ENCODE results near the gene PRKCH.

DNA sequence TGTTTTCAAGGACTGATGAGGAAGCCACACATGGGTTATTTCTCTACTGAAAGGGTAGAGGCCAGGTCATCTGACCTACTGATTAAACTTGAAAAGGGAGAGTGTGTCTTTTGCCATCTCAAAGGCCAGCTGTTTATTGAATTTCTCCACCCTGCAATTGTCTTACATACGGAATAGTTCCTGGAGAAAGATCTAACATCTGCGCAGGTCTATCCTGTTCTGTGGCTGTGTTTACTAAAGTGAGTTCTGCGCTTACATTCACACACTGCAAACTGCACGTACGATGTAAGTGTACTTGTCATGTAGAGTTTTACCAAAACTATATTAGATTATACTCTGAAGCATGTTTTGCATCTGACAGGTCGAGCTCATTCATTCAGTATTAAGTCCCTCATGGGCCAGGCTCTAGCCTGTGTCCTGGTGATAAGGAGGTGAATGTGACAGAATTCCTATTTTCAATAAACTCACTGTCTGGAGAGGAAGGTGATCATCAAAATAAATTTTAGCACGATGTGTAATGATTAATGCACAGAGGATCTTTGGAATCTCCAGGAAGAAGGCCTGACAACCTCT lies 96.6 kb downstream of the PRKCH start:
- TF ChIP-seq, protein P1, sequence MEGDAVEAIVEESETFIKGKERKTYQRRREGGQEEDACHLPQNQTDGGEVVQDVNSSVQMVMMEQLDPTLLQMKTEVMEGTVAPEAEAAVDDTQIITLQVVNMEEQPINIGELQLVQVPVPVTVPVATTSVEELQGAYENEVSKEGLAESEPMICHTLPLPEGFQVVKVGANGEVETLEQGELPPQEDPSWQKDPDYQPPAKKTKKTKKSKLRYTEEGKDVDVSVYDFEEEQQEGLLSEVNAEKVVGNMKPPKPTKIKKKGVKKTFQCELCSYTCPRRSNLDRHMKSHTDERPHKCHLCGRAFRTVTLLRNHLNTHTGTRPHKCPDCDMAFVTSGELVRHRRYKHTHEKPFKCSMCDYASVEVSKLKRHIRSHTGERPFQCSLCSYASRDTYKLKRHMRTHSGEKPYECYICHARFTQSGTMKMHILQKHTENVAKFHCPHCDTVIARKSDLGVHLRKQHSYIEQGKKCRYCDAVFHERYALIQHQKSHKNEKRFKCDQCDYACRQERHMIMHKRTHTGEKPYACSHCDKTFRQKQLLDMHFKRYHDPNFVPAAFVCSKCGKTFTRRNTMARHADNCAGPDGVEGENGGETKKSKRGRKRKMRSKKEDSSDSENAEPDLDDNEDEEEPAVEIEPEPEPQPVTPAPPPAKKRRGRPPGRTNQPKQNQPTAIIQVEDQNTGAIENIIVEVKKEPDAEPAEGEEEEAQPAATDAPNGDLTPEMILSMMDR (IDR thresholded peaks at IDR 0.05; ENCODE audit: poor library complexity), result no peak
- TF ChIP-seq EZH2 (IDR thresholded peaks at IDR 0.05; ENCODE audit: borderline replicate concordance), result no peak

All from hepatocyte (in vitro differentiated cells).